Inferior parietal cortex (tissue), 1 donor: ENCODE measurements around the gene SLC25A51.

Experiments
- DNase-seq: peaks from one replicate; pipeline ENCODE4 v3.0.0-alpha.2; 2016; ENCODE audit errors: extremely low spot score

The SLC25A51 gene

GRCh38 chr9:37839496-37840461 lies 64.1 kb downstream of the SLC25A51 start:
- DNase-seq = no peak
